GM19023 (cell line): ENCODE data around the gene SPTBN1.

ENCODE experiments used
- ATAC-seq: cut with Tn5 transposase; IDR thresholded peaks from one replicate; pipeline ENCODE4 v1.9.1; 2021; ENCODE audit warnings: mild to moderate bottlenecking, moderate library complexity; ENCODE audit not compliant: unreplicated experiment

SPTBN1 gene

GRCh38 chr2:54642677-54643430 is 186.7 kb downstream of the SPTBN1 start:
- no peak for ATAC-seq

DNA sequence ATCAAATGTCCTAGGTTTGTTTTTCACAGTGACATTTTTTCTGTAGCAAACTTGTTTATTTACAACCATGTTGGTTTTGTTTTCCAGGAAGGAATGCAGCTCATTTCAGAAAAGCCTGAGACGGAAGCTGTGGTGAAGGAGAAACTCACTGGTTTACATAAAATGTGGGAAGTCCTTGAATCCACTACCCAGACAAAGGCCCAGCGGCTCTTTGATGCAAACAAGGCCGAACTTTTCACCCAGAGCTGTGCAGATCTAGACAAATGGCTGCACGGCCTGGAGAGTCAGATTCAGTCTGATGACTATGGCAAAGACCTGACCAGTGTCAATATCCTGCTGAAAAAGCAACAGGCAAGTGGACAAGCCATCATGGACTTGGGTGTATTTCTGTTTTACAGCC is 188.1 kb downstream of the SPTBN1 start:
- ATAC-seq, result no peak

DNA sequence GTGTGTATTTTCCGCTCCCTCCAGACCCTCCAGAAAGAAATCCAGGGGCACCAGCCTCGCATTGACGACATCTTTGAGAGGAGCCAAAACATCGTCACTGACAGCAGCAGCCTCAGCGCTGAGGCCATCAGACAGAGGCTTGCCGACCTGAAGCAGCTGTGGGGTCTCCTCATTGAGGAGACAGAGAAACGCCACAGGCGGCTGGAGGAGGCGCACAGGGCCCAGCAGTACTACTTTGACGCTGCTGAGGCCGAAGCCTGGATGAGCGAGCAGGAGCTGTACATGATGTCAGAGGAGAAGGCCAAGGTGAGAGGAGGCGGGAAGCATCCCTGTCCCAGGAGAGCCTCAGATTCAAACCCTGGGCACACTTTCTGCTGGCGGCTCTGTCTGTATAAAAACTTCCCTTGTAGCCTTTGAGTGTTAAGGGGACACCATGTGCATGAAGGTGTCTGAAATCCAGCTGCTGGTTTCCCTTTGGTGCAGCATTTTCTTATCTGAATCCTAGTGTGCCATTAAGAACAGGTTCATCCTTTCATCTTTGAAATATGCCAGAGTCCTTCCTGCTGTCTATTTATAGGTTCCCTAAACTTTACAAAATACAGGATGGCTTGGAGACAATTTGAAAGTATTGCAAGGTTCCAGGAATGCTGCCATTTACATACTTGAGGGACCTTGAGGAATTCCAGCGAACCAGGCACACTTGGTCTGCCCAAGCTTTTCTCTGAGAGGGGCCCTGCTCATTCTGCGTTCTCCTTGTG is 190.2 kb downstream of the SPTBN1 start:
- no peak for ATAC-seq

- no peak for ATAC-seq
These were observed 192.1 kb downstream of the SPTBN1 start for GRCh38 chr2:54648256-54648655.

GRCh38 chr2:54649191-54649590 is 193.1 kb downstream of the SPTBN1 start:
- ATAC-seq, result no peak

DNA sequence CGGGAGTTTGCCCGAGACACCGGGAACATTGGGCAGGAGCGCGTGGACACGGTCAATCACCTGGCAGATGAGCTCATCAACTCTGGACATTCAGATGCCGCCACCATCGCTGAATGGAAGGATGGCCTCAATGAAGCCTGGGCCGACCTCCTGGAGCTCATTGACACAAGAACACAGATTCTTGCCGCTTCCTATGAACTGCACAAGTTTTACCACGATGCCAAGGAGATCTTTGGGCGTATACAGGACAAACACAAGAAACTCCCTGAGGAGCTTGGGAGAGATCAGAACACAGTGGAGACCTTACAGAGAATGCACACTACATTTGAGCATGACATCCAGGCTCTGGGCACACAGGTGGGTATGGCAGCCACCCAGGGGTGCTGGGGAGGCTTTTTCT is 193.5 kb downstream of the SPTBN1 start:
- no peak for ATAC-seq

- no peak for ATAC-seq
These were observed 194.5 kb downstream of the SPTBN1 start for GRCh38 chr2:54650612-54651011.

DNA sequence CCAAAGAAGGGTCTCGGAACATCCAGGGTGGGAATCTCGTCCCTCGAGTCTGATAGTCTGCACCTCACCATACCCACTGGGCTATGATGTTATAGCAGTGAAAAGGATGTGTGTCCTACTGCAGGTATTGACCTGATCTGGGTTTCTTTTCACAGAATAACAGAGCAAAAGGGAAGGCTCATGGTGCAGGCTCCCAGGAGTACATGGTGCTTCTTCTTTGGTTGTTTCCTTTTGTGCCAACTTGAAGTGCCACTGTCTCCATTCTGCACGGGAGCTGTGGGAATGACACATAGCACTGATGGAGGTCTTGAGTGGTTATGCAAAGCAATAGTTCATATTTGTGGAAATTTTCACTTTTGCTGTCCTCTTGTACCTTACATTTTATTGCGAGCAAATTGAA is 195.2 kb downstream of the SPTBN1 start:
- ATAC-seq, result no peak

- ATAC-seq, result peak; percentile 61
These were observed 196.4 kb downstream of the SPTBN1 start for GRCh38 chr2:54652540-54652939.

DNA sequence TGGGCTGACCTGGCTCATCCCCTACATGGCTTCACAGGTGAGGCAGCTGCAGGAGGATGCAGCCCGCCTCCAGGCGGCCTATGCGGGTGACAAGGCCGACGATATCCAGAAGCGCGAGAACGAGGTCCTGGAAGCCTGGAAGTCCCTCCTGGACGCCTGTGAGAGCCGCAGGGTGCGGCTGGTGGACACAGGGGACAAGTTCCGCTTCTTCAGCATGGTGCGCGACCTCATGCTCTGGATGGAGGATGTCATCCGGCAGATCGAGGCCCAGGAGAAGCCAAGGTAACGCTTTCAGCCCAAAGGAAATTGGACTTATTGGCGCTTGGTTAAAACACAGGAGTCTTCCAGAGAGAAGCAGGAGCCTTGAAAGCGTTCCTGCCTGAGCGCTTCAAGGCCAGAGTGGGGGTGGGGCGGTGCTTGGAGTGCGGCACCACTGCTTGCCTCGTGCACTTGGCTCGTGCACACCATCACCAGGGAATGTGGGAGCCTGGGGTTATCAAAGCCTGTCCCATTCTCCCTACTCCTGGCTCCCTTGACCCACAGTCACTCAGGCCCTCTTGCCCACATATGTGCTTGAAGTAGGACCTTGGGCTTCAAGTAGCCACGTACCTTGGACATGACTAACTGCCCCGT is 197.6 kb downstream of the SPTBN1 start:
- no peak for ATAC-seq

DNA sequence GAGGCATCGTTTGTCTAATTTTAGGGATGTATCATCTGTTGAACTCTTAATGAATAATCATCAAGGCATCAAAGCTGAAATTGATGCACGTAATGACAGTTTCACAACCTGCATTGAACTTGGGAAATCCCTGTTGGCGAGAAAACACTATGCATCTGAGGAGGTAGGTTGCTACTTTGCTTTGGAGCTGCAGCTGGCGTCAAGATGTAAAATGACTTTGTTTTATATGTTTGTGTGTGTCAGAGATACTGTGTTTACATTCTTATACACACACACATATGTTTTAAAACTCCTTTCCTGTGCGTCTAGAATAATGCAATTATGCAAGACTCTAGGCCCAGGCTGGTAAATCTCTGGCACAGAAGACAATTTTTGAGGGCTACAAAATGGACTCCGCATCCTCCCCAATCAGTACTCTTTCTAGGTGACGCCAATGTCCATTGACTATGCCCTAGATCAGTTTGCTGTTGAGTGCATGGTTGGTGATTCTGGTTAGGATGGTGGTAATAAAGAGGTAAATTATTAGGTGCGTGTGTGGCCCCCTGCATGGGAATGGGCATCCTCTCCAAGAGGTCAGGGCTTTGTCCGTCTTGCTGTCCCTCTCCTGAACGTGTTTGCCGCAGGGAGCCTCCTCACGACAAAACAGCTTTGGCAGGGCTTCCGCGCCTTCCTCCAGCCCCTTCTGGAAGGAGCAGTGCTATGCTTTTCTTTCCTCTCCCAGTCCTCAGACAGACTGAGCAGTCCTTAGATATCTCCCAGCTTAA is 199.1 kb downstream of the SPTBN1 start:
- ATAC-seq, result no peak

- ATAC-seq, result no peak
These were observed 200.7 kb downstream of the SPTBN1 start for GRCh38 chr2:54656863-54657262.

DNA sequence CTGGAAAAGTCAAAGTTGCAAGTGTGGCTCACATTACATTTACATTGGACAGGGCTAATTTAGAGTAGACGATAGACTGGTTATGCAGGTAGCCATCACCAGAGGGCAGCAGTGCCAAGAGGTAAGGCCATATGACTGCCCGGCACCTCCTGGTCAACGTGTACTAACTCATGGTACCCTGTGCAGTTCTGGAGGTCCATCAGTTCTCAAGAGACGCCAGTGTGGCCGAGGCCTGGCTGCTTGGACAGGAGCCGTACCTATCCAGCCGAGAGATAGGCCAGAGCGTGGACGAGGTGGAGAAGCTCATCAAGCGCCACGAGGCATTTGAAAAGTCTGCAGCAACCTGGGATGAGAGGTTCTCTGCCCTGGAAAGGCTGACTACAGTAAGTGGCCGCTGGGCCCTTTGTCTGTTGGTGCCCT is 201.5 kb downstream of the SPTBN1 start:
- no peak for ATAC-seq

GRCh38 chr2:54658564-54659071 is 202.5 kb downstream of the SPTBN1 start:
- no peak for ATAC-seq

DNA sequence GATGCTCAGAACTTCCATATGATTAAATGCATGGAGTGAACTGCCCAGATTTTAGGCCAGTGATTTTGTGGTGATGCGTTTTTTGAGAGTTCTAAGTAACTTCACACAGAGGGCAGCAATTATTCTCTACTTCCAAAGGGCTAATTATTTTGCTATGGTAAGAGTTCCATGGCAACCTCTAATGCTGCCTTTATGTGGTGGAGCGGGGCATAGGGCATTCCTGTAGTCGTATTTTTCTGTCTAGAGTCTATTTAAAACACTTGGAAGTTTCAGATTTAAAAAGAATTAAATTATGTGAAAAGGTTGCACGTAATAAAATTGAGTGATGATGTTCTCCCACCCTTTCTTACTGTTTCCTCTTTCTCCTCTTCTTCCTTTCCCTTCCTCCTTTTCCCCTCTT is 203.4 kb downstream of the SPTBN1 start:
- no peak for ATAC-seq

DNA sequence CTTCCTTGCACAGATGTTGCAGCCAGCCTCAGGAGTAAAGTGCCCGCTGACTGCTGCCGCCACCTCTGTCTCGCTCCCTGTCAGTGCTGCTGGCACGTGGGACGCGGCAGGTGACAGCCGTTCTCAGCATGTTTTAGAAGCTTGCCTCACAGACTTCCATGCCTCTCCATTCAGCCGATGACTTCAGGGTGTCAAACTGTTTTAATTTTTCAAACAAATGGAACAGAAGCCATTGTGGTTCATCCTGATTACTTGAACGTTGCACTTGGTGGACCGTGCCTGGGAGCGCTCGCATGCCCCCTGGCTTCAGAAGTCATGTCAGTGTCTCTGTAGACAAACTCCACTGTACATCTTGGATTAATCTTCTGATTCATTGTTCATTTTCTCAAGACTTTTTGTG is 204.6 kb downstream of the SPTBN1 start:
- ATAC-seq, result no peak

DNA sequence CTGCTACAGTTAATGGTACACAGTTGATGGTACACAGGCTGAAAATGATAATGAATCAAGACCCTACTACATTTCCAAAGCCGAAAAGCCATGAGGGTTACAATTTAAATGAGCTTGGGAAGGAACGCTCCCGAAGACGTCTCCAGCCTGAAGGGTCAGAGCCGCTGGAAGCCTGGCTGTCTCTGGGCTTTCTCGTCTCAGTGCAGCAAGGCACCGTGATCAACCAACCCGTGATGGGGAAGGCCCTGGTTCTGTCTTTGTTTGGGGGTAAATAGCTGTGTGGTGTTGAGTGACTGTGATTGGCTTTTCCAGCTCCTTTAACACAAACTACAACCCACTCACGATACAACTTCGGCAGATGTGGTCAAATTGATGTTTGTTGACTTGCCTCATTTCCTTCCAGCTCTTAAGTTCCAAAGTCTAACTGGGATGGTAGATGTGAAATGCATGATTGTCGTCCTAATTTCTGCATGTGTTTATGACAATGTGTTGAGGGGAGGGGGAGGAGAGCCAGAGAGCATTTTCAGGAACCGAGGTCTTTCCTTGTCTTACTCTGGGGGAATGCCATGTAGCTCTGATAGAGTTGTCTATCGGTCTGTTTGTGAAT is 207.4 kb downstream of the SPTBN1 start:
- no peak for ATAC-seq

DNA sequence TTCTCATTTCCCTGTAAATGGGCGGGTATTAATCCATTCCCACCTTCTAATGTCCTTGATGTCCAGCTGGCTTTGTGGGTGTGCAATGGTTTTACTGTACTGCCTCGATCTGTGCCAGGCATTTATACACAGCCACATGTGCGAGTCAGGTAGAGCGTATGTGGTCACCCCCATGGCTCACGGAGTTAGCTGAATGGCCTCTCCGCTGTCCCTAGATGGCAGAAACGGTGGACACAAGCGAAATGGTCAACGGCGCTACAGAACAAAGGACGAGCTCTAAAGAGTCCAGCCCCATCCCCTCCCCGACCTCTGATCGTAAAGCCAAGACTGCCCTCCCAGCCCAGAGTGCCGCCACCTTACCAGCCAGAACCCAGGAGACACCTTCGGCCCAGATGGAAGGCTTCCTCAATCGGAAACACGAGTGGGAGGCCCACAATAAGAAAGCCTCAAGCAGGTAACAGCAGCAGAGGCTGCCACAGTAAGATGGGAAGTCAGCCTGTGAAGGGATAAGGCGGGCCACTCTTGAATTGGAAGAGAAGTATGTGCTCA is 208.2 kb downstream of the SPTBN1 start:
- ATAC-seq, result no peak

DNA sequence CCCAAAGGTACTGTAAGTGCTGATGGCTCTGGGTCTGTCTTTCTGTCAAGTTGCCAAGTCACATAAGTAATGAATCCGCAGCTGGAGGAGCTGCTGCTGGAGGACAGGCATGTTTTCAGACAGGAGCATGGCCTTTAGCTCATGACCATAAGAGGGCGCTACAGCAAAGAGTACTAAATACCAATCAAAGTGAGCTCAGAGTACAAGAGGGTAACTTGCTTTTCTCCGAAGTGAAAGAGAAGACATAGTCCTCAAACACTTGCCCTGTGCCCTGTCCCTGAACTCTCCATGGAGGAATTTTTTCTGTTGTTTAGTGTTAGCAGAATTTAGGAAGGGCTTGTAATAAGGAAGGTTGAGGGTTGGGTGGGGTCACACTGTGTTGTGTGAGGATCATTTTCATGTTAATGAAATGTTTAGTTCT is 209.3 kb downstream of the SPTBN1 start:
- ATAC-seq, result no peak

GRCh38 chr2:54666131-54666633 is 210.1 kb downstream of the SPTBN1 start:
- ATAC-seq, result no peak
